ENCODE results near the gene NIPAL1. TPM values are rescaled to one million over a fixed set of nuclear protein-coding genes. Genes with fewer than 3 reads are reported as not detected.
"Not testable (repeated sequence)": the region's sequence is repeated elsewhere in the genome, so short reads cannot be mapped to it uniquely, and the experiment has no call there.

The NIPAL1 gene
- polyA plus RNA-seq, 1 experiment = 0.26 TPM

DNA sequence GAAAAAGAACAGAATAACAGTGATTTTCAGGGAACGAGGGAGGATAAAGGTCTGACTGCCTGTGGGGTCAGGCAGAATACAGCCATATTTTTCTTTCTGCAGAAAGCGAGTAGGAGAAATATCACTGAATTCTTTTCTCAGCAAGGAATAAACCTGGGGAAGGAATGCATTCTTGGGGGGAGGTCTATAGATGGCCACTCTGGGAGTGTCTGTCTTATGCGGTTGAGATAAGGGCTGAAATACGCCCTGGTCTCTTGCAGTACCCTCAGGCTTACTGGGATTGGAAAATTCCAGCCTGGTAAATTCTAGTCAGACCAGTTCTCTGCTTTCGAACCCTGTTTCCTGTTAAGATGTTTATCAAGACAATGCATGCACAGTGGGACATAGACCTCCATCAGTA, 26.4 kb upstream of the NIPAL1 start:
- ChIA-PET POLR2A (no interaction called here), CTCF (no interaction called here)
- no peak overlapping the region for H3K27ac ChIP-seq (ENCODE audit: low read depth, low read length)
- no peaks in the 10 kb centered on the region for H3K9me3 ChIP-seq (ENCODE audit: control insufficient read depth, insufficient read depth, low read length)
- DNase-seq (ENCODE audit: low read depth, low spot score) = no peak
- no peaks in the 10 kb centered on the region for H3K27me3 ChIP-seq (ENCODE audit: control insufficient read depth, insufficient read depth, low read length)
- H3K4me3 ChIP-seq (ENCODE audit: low read depth, low read length) = no peak overlapping the region
- TF ChIP-seq, protein P1, sequence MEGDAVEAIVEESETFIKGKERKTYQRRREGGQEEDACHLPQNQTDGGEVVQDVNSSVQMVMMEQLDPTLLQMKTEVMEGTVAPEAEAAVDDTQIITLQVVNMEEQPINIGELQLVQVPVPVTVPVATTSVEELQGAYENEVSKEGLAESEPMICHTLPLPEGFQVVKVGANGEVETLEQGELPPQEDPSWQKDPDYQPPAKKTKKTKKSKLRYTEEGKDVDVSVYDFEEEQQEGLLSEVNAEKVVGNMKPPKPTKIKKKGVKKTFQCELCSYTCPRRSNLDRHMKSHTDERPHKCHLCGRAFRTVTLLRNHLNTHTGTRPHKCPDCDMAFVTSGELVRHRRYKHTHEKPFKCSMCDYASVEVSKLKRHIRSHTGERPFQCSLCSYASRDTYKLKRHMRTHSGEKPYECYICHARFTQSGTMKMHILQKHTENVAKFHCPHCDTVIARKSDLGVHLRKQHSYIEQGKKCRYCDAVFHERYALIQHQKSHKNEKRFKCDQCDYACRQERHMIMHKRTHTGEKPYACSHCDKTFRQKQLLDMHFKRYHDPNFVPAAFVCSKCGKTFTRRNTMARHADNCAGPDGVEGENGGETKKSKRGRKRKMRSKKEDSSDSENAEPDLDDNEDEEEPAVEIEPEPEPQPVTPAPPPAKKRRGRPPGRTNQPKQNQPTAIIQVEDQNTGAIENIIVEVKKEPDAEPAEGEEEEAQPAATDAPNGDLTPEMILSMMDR (IDR thresholded peaks at IDR 0.05; ENCODE audit: low read depth, low read length) = no peak

DNA sequence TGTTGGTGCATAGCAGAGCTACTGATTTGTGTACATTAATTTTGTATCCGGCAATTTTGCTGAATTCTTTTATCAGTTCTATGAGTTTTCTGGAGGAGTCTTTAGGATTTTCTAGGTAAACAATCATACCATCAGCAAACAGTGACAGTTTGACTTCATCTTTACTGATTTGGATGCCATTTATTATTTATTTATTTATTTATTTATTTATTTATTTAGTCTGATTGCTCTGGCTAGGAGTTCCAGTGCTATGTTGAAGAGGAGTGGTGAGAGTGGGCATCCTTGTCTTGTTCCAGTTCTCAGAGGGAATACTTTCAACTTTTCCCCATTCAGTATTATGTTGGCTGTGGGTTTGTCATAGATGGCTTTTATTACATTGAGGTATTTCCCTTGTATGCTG, 24.1 kb upstream of the NIPAL1 start:
- H3K27ac ChIP-seq (ENCODE audit: low read depth, low read length); H3K4me3 ChIP-seq (ENCODE audit: low read depth, low read length); H3K27me3 ChIP-seq (ENCODE audit: control insufficient read depth, insufficient read depth, low read length); CTCF ChIA-PET; H3K9me3 ChIP-seq (ENCODE audit: control insufficient read depth, insufficient read depth, low read length); DNase-seq (ENCODE audit: low read depth, low spot score); POLR2A ChIA-PET: not testable (repeated sequence)

DNA sequence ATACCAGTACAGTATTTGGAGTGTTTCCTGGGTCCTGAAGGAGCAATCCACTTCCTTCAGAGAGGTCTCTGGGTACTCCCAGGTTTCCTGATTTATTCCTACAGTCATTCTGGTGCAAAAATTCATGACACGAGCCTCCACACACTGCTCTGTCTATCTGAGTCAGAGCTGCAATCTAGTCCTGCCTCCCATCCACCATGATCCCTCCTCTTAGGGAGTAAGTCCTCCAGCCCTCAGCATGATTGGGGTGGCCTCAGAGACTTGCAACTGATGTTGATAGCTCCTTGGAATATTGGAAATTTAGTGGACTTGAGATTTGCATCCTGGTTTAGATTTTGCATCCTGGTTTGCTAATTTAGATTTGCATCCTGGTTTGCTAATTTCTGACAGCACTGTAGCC, 20.6 kb upstream of the NIPAL1 start:
- Histone ChIP-seq H3K27me3 (ENCODE audit: control insufficient read depth, insufficient read depth, low read length) (no peaks in the 10 kb centered on the region), H3K27ac (ENCODE audit: low read depth, low read length) (no peak overlapping the region), H3K9me3 (ENCODE audit: control insufficient read depth, insufficient read depth, low read length) (no peaks in the 10 kb centered on the region; the same call in 1 of the 2 replicates), H3K4me3 (ENCODE audit: low read depth, low read length) (no peak overlapping the region)
- DNase-seq (ENCODE audit: low read depth, low spot score) = no peak
- TF ChIP-seq, protein P1 (IDR thresholded peaks at IDR 0.05; ENCODE audit: low read depth, low read length) = no peak
- ChIA-PET CTCF (no interaction called here), POLR2A (no interaction called here)

DNA sequence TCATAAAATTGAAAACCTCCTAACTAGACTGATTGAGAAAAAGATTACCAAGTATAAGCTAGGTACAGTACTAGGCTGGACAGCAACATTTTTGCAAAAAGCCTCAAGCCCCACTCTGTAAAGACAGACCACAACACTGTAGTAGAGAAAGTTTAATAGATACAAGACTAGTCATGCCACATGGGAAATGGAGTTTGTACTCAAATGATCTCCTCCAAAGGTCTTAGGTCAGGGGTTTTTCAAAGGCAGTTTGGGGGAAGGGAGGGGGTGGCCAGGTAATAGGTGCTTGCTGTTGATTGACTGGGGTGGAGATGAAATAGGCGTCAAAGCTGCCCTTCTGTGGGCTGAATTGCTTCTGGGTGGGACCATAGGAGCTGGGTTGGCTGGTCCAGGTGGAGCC, 14.3 kb upstream of the NIPAL1 start:
- TF ChIP-seq, protein P1 (IDR thresholded peaks at IDR 0.05; ENCODE audit: low read depth, low read length) = no peak
- DNase-seq (ENCODE audit: low read depth, low spot score) = no peak
- Histone ChIP-seq H3K9me3 (ENCODE audit: control insufficient read depth, insufficient read depth, low read length) (no peaks in the 10 kb centered on the region; the same call in 1 of the 2 replicates), H3K4me3 (ENCODE audit: low read depth, low read length) (no peak overlapping the region), H3K27me3 (ENCODE audit: control insufficient read depth, insufficient read depth, low read length) (no peaks in the 10 kb centered on the region), H3K27ac (ENCODE audit: low read depth, low read length) (no peak overlapping the region)
- ChIA-PET POLR2A (no interaction called here), CTCF (interaction anchor here (0.6 to 1.5 kb wide), 4 partner anchors 32 to 140 kb away, joined by 3 to 5 read pairs (median 4); no protein-coding TSS in a partner anchor)

DNA sequence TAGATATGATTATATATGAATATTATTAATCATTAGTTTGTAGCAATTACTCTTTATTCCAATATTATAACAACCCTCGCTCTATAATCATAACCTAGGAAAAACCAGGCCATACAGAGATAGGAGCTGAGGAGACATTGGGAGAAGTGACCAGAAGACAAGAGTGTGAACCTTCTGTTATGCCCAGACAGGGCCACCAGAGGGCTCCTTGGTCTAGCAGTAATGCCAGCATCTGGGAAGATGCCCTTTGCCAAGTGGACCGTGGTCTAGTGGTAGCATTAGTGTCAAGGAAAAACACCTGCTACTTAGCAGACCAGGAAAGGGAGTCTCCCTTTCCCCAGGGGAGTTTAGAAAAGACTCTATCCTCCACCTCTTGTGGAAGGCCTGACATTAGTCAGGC, 13.0 kb upstream of the NIPAL1 start:
- POLR2A ChIA-PET; DNase-seq (ENCODE audit: low read depth, low spot score); H3K9me3 ChIP-seq (ENCODE audit: control insufficient read depth, insufficient read depth, low read length); H3K4me3 ChIP-seq (ENCODE audit: low read depth, low read length); H3K27me3 ChIP-seq (ENCODE audit: control insufficient read depth, insufficient read depth, low read length); H3K27ac ChIP-seq (ENCODE audit: low read depth, low read length): not testable (repeated sequence)
- TF ChIP-seq, protein P1 (IDR thresholded peaks at IDR 0.05; ENCODE audit: low read depth, low read length) = peak; percentile 42
- CTCF ChIA-PET = interaction anchor here (0.8 to 2.4 kb wide), 5 partner anchors 82 to 542 kb away, joined by 3 to 6 read pairs (median 3); no protein-coding TSS in a partner anchor

DNA sequence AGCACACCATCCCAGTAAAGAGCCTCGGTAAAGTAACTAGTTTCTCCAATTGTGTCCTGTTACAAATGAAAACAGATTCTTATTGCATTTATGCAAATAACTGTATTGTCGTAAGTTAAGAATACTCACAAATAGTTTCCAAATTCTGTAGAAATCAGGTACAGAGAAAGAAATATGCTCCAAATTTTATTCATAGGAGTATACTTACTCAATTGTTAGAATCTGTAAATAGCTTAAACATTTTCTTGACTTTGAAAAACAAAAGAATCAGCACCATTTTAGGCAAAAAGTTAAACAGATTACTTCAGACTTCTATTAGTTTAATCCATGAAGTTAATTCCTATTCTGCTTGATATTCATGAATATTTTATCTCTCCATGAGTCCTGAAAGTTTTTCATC, 10.8 kb upstream of the NIPAL1 start:
- Histone ChIP-seq H3K27ac (ENCODE audit: low read depth, low read length) (no peak overlapping the region), H3K9me3 (ENCODE audit: control insufficient read depth, insufficient read depth, low read length) (no peaks in the 10 kb centered on the region; the same call in 1 of the 2 replicates), H3K4me3 (ENCODE audit: low read depth, low read length) (no peak overlapping the region), H3K27me3 (ENCODE audit: control insufficient read depth, insufficient read depth, low read length) (no peaks in the 10 kb centered on the region)
- TF ChIP-seq, protein P1 (IDR thresholded peaks at IDR 0.05; ENCODE audit: low read depth, low read length) = no peak
- POLR2A ChIA-PET = no interaction called here
- CTCF ChIA-PET = no interaction called here
- no peak for DNase-seq (ENCODE audit: low read depth, low spot score)

Measured in AG04450 (cell line).